Gastroesophageal sphincter (tissue), 3 donors: ENCODE measurements around the gene WFDC9.

Source experiments
- CTCF ChIP-seq, 4 experiments: fragments of 200-600 bp in 2 of 4; fragments of 450-650 bp in 2 of 4; sonication (generic) in 1 of 4; IDR thresholded peaks; one replicate each; pipeline ENCODE4 v1.5.1; 2017 to 2019; ENCODE audit warnings: antibody characterized with exemption in 4 of 4, mild to moderate bottlenecking in 2 of 4, moderate library complexity in 2 of 4
- EP300 ChIP-seq: sonication (generic); formaldehyde crosslinking; IDR thresholded peaks from one replicate; pipeline ENCODE4 v1.6.1; 2017; ENCODE audit warnings: antibody characterized with exemption, mild to moderate bottlenecking
- POLR2A ChIP-seq, 2 donors: fragments of 450-650 bp; IDR thresholded peaks; one replicate each; pipeline ENCODE4 v1.6.1; 2017; ENCODE audit warnings: antibody characterized with exemption in 2 of 2, mild to moderate bottlenecking in 2 of 2, moderate library complexity in 1 of 2

DNA sequence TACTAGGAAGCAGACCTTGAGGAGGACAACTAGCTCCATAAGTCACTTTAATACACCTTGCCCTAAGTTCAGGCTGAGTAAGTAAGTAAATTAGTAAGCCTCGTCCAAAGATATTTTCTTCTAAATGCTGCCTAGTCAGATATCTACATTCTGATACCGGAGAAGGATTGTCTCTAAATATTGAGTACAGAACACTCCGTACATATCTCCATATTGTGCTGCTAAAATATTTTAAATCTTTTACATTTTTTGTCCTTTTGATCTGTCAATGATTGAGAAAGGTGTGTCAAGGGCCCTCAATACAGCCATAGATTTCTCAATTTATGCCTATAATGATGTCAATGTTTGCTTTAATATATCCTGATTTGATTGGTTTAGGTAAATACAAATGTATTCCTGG lies 55.2 kb downstream of the WFDC9 start:
- TF ChIP-seq CTCF (IDR thresholded peaks at IDR 0.05): no peak
- no peak for TF ChIP-seq EP300
- no peak for TF ChIP-seq POLR2A (IDR thresholded peaks at IDR 0.05)
